GM10266 (cell line): ENCODE data around the gene MAL.

Experiments
- DNase-seq: peaks from one replicate; pipeline ENCODE4 v3.0.0; 2012; ENCODE audit errors: extremely low spot score
- CTCF ChIP-seq: IDR thresholded peaks from 2 replicates; pipeline ENCODE4 v1.5.1; 2012; ENCODE audit warnings: mild to moderate bottlenecking, low read depth; ENCODE audit not compliant: control insufficient read depth, insufficient read depth; ENCODE audit errors: missing control alignments

MAL gene

DNA sequence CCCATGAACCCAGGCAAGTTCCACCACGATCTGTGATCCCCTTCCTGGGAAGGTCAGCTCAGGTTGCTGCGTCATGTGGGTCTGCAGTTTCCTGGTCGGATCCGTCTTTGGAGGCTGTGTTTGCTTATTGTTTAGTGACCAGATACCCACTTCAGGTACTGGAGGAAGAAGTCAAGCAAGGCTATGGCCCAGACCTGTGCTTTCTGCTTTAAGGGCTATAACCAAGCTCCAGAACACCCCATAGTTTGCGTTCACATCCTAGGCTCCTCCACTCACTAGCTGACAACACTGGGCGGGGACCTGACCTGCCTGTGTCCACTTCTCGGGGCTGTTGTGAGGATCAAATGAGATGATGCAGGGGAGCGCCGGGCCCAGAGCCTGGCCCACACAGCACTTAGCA lies 44.0 kb downstream of the MAL start:
- no peak for TF ChIP-seq CTCF
- no peak for DNase-seq

- DNase-seq: no peak
- TF ChIP-seq CTCF: no peak
These were observed 46.3 kb downstream of the MAL start for GRCh38 chr2:95071856-95072255.

GRCh38 chr2:95072424-95072823 lies 46.9 kb downstream of the MAL start:
- no peak for DNase-seq
- TF ChIP-seq CTCF: no peak

DNA sequence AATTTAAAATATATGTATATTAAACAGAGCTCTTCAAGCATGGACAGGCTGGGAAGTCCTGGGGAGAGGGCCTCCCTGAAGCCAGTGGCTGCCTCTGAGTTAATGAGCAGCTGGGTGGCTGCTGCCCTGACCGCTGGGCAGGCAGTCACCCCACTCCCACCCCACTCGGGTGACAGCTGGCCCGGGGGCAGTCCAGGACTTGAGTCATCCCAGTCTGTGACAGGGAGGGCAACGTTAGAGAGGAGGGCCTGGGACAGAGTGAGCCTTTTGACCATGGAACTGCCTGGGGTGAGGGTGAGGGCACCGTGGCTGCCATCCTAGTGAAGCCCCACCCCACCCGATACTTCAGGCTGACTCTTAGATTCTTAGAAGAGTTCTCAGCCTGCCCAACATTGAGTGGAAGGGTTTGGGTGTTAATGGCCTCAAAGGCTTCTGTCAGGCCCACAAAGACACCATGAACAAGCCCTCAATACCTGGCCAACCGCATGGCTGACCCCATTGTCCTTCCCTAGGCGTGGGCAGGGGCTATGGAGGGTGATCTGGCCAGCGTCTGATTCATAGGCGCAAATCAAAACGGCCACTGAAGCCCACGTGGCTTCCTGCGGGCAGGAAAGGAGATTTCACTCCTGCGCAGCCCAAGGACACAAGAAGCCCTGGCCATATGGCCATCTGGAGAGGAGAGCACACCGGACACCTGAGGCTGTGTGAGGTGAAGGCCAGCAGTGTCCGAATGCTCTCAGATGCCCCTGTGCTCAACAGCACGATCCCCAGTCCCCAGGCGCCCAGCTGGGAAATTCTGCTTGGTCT lies 48.6 kb downstream of the MAL start:
- no peak for DNase-seq

DNA sequence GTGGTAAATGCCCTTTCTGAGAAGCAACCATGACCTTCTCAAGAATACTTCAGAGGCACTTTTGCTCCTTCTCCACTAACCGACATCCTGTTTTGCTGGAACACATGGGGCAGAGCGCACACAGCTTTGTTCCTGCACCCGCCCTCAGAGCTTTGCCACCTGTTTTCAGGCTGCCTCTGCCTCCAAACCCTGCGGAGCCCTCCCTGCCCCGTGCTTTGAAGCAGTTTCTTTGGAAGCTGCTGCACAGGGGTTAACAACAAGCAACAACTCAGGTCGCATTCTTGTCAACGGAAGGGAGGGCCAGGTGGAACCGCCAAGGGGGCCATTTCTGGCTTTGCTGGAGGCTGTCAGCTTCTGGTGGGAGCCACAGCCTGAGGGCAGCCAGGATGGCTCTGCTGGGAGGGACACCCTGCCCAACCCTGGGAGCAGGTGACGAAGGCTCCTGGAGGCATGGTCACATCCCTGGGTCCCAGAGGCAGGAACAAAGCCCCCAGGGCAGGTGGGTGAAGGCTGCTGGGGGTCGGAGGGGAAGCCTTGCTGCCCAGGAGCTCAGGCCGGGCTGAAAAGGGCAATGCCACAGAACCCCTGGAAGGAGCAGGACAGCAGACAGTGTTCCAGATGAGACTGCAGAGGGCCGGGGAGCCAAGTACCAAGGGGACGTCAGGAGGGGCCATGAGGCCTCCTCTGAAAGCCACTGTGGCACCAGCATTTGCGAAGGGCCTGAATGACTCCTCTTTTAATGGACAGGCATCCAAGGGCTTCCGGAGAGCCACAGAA lies 49.3 kb downstream of the MAL start:
- no peak for DNase-seq

More for the DNA sequence above, 48.6 kb downstream of the MAL start:
- TF ChIP-seq CTCF: no peak

DNA sequence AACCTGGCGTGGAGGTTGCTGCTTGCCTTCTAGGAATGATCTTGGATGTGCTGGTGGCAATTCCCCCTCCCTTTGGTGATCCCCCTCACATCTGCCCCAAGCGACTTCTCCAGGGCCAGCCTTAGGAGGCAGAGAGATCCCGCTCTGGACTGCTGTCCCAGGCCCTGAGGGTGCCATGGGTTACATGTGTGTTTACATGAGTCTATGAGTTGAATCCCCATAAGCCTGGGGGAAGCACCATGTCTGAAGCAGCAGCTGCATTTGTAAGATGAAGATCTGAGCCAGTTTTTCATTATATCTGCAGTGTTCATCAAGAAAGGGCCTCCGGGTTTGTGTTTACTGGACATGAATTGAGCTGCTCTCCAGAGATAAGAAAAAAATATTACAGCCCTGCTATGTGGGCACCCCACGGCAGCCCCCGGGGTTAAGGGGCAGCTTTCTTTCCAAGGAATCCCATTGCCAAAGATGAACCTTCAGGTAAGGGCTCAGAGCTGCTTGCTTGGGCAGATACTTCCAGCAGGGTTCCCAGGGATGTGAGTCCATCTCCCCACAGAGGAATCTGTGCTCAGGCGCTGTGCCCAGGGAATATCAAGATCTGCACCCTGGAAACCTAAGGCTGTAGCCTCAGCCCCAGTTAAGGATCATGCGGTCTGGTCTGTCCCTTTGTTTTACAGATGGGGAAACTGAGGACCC lies 50.1 kb downstream of the MAL start:
- no peak for TF ChIP-seq CTCF
- no peak for DNase-seq

More for the DNA sequence above, 49.3 kb downstream of the MAL start:
- no peak for TF ChIP-seq CTCF
